Measurements from ENCODE around the gene COL18A1. TPM values are rescaled to one million over a fixed set of nuclear protein-coding genes. Genes with fewer than 3 reads are reported as not detected.

The COL18A1 gene
- total RNA-seq, 1 experiment from 2014 or later, result 77.0 TPM

DNA sequence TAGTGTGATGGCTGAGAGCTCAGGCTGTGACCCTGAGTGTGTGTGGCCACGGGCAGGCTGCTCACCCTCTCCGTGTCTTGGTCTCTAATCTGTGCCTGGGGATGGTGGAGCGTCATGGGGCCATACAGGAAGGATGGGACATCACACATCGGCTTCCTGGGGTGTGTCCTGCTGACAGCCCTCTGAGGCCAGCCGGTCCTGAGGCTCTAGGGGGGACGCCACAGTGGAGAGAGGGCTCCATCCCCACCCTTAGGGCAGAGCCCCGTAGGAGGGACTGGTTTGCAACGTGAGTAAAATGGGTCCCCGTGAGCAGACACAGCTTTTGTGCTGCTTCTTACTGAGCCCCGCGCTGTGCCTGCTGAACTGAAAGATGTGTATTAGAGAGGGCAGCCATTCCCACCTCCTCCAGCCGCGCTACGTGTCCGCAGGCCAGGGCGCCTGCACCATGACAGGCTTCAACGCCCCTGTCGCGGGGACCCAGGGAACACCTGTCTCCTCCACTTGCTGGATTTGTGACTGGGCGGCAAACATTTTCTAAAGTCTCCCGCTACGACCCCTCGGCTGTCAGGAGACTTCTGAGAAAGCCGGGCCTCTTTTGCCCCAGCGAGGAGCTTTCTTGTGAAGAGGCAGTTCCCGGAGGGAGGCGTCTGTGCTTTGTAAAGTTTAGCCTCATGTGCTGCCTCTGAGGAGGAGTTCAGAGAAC, 8.1 kb downstream of the COL18A1 start:
- Histone ChIP-seq H3K27me3 (ENCODE audit: low read length) (no peaks in the 10 kb centered on the region), H3K4me2 (ENCODE audit: low read length) (no peak overlapping the region), H3K9me3 (ENCODE audit: low read length) (no peaks in the 10 kb centered on the region), H3K9me2 (replicated peaks; ENCODE audit: low read length) (no peaks in the 10 kb centered on the region), H2AFZ (ENCODE audit: low read length) (no peak overlapping the region), H3F3A (ENCODE audit: low read length, unreplicated experiment) (no peaks in the 10 kb centered on the region), H3K4me1 (ENCODE audit: insufficient read depth, low read length) (peaks cover 6% of the 10 kb centered on the region), H3K27ac (ENCODE audit: low read length) (no peak overlapping the region), H3K9ac (ENCODE audit: low read length) (no peak overlapping the region), H3K36me3 (ENCODE audit: low read depth, low read length) (no peaks in the 10 kb centered on the region), H4K20me1 (ENCODE audit: low read length) (no peaks in the 10 kb centered on the region), H3K79me2 (ENCODE audit: low read length) (peaks cover 33% of the 10 kb centered on the region), H3K4me3 (ENCODE audit: low read length) (no peak overlapping the region)
- TF ChIP-seq EZH2 (IDR thresholded peaks at IDR 0.05; ENCODE audit: low read length, unreplicated experiment), result no peak
- no peak for DNase-seq
- intact Hi-C loops (cut with micrococcal nuclease), result no loop called here
- ChIA-PET CTCF (no interaction called here), POLR2A (ENCODE audit: unreplicated experiment) (no interaction called here)
- no TSS peak for BruUV-seq (replicated peaks)
- no peak for ATAC-seq

DNA sequence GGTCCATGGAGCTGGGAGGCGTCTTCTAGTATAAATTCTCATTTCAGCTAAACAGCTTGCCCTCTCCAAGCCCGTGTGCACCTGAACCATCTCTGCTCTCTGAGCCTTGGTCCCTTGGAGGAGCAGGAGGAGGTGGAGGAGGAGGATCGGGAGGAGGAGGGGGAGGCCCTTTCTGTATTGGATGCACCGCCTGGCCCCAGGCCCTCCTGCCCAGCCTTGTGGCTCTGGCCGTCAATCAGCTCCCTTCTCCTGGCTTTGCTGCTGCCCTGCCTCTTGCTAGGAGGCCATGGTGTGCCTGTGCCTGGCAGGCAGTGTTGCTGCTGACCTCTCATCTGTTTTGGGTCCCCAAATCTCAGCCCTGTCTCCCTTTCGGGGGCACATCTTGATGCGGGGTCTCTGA, 9.0 kb downstream of the COL18A1 start:
- no peaks in the 10 kb centered on the region for H3K27me3 ChIP-seq (ENCODE audit: low read length)
- H4K20me1 ChIP-seq (ENCODE audit: low read length), result no peaks in the 10 kb centered on the region

DNA sequence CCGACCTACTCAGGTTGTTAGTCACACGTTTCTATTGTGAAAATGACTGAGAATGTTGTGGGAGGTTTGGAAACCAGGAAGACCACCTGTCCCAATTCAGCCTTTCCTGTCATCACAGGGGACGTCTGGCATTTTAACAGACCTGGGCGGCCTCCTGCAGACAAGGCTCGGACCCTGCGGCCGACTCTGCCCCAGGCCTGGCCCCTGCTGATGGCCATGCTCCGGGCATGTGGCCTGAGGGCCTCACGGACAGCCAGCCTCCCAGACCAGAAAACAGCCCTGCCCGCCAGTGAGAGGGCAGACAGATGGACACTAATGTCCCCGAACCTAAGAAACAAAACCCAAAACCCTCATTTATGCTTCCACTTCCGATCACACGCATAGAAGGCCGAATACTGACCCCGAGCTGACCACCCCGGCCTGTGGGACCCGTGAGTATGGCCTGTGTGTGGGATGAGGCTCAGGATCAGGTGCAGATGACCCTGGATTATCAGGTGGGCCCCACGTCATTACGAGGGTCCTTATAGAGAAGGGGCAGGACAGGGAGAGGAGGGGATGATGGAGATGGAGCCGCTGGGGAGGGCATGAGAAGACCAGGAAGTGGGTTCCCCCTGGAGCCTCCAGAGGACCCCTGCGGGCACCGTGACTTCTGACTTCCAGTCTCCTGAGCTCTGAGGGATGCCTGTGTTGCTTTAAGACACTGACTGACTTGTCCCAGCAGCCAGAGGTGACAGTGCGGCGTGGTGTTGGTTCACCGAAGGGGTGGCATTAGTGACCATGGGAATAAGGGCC, 9.6 kb downstream of the COL18A1 start:
- DNase-seq (no peak), ATAC-seq (no peak)
- ChIA-PET CTCF (no interaction called here), POLR2A (ENCODE audit: unreplicated experiment) (no interaction called here)
- Histone ChIP-seq H3K4me1 (ENCODE audit: insufficient read depth, low read length) (no peaks in the 10 kb centered on the region), H3K79me2 (ENCODE audit: low read length) (peaks cover 26% of the 10 kb centered on the region), H3F3A (ENCODE audit: low read length, unreplicated experiment) (no peaks in the 10 kb centered on the region), H3K9me3 (ENCODE audit: low read length) (no peaks in the 10 kb centered on the region), H4K20me1 (ENCODE audit: low read length) (no peaks in the 10 kb centered on the region), H3K9me2 (replicated peaks; ENCODE audit: low read length) (no peaks in the 10 kb centered on the region), H3K27me3 (ENCODE audit: low read length) (no peaks in the 10 kb centered on the region), H3K27ac (ENCODE audit: low read length) (no peak overlapping the region), H3K36me3 (ENCODE audit: low read depth, low read length) (no peaks in the 10 kb centered on the region), H2AFZ (ENCODE audit: low read length) (no peak overlapping the region), H3K4me2 (ENCODE audit: low read length) (no peak overlapping the region), H3K9ac (ENCODE audit: low read length) (no peak overlapping the region), H3K4me3 (ENCODE audit: low read length) (no peak overlapping the region)
- intact Hi-C loops (cut with micrococcal nuclease), result no loop called here
- BruUV-seq (replicated peaks), result no TSS peak
- TF ChIP-seq, protein P1, sequence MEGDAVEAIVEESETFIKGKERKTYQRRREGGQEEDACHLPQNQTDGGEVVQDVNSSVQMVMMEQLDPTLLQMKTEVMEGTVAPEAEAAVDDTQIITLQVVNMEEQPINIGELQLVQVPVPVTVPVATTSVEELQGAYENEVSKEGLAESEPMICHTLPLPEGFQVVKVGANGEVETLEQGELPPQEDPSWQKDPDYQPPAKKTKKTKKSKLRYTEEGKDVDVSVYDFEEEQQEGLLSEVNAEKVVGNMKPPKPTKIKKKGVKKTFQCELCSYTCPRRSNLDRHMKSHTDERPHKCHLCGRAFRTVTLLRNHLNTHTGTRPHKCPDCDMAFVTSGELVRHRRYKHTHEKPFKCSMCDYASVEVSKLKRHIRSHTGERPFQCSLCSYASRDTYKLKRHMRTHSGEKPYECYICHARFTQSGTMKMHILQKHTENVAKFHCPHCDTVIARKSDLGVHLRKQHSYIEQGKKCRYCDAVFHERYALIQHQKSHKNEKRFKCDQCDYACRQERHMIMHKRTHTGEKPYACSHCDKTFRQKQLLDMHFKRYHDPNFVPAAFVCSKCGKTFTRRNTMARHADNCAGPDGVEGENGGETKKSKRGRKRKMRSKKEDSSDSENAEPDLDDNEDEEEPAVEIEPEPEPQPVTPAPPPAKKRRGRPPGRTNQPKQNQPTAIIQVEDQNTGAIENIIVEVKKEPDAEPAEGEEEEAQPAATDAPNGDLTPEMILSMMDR (conservative IDR thresholded peaks at IDR 0.05; ENCODE audit: low read depth, low read length), result no peak
- TF ChIP-seq EZH2phosphoT487 (IDR thresholded peaks at IDR 0.05; ENCODE audit: borderline replicate concordance, low read length) (no peak), EZH2 (IDR thresholded peaks at IDR 0.05; ENCODE audit: low read length, unreplicated experiment) (no peak)

More for the DNA sequence above, 9.0 kb downstream of the COL18A1 start:
- Histone ChIP-seq H3K9ac (ENCODE audit: low read length) (no peak overlapping the region), H3K4me1 (ENCODE audit: insufficient read depth, low read length) (no peaks in the 10 kb centered on the region), H3K27ac (ENCODE audit: low read length) (no peak overlapping the region), H3K9me3 (ENCODE audit: low read length) (no peaks in the 10 kb centered on the region), H3K36me3 (ENCODE audit: low read depth, low read length) (no peaks in the 10 kb centered on the region), H3K79me2 (ENCODE audit: low read length) (peaks cover 27% of the 10 kb centered on the region), H3K4me2 (ENCODE audit: low read length) (no peak overlapping the region), H3F3A (ENCODE audit: low read length, unreplicated experiment) (no peaks in the 10 kb centered on the region), H2AFZ (ENCODE audit: low read length) (no peak overlapping the region), H3K4me3 (ENCODE audit: low read length) (no peak overlapping the region), H3K9me2 (replicated peaks; ENCODE audit: low read length) (no peaks in the 10 kb centered on the region)
- no peak for DNase-seq
- TF ChIP-seq EZH2 (IDR thresholded peaks at IDR 0.05; ENCODE audit: low read length, unreplicated experiment) (no peak), EZH2phosphoT487 (IDR thresholded peaks at IDR 0.05; ENCODE audit: borderline replicate concordance, low read length) (no peak)
- TF ChIP-seq, protein P1 (conservative IDR thresholded peaks at IDR 0.05; ENCODE audit: low read depth, low read length), result no peak
- intact Hi-C loops (cut with micrococcal nuclease), result no loop called here
- BruUV-seq (replicated peaks), result no TSS peak
- POLR2A ChIA-PET (ENCODE audit: unreplicated experiment), result no interaction called here
- CTCF ChIA-PET, result no interaction called here
- ATAC-seq, result no peak
